ENCODE data around the gene NDC80.

Gene NDC80

GRCh38 chr18:2564373-2564772 is 7.0 kb upstream of the NDC80 start:
- DNase-seq, result no peak

GRCh38 chr18:2568129-2568528 is 3.2 kb upstream of the NDC80 start:
- DNase-seq, result no peak

DNA sequence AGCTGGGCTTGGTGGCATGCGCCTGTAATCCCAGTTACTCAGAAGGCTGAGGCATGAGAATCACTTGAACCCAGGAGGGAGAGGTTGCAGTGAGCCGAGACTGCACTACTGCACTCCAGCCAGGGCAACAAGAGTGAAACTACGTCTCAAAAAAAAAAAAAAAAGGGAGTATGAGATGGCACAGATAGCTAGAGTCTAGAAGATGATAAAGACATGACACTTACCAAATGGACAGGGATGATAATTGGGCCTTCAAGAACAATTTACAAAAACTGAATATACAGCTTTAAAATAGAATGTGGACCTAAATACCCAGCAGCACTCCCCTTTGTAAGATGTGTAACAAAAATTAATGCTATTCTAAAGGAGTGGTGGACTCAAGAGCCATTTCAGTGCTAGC is 2.8 kb upstream of the NDC80 start:
- no peak for DNase-seq

GRCh38 chr18:2569338-2570207 is 1.8 kb upstream of the NDC80 start:
- no peak for DNase-seq

DNA sequence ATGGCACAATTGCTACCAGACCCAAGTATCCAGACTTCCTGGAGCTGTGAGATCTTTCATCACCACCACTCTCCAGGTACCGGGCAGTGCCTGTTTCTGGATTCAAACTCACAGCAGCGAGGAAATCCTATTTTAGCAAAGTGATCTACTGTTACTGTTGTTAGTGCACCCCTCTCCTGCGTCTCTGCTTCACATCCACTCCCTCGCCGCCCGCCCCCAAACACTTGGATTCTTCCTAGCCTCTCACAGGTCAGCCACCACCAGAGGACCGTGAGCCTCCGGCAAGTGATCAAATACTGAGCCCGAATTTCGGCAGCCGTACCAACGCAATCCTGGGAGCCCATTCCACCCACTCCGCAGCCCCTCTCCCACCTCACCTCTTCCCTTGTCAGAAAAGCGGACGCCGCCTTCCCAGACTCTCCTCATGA is 571 bp upstream of the NDC80 start:
- peak; percentile 90 for DNase-seq

DNA sequence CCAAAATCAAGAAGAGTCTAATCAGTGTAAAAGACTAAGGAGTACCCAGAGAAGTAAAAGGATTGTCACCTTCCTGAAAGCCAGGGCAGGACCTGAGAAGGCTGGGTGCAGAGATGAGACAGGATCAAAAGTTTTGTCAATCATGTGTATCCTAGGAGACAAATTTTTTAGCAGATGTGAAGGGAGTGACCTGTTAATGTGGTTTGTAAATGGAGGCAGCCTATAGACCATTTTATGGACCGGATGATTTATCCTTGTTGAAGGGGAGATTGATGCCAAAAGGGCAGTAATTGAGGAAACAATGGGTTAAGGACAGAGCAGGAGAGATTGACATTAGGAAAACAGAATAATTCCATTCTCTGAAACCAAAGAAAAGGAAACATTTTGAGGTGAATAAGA is 813 bp downstream of the NDC80 start:
- DNase-seq, result peak; percentile 67

DNA sequence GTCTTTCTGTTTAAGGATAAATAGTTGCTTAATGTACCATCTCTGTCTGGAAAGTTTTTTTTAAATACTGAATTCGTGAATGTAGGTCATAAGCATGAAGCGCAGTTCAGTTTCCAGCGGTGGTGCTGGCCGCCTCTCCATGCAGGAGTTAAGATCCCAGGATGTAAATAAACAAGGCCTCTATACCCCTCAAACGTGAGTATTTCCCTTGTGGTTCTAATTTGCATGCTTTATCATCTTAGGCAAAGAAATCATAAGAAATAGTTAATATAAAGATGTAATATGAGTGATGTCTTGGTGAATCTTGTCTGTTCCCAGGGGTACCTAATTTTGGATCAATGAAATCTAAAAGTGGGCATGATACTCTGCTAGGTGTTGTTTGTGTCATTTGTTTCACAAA is 1.5 kb downstream of the NDC80 start:
- DNase-seq, result peak; percentile 21

DNA sequence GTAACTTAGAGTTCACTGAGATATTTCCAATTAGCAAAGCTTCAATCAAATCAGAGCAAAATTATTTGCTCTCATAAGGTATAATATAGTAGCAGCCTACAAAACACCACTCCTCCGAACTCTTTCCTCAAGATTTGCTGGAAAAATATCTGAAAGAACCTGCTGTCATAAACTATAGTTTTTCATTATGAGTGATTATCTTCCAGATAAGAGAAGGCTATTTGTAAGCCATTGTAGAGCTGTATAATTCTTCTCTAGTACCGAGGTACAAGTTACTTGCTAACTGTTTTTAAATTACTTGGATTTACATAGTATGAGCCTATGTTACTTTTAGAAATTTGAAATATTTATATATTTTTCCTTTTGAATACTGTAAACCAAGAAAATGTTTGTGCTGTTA is 2.1 kb downstream of the NDC80 start:
- no peak for DNase-seq

DNA sequence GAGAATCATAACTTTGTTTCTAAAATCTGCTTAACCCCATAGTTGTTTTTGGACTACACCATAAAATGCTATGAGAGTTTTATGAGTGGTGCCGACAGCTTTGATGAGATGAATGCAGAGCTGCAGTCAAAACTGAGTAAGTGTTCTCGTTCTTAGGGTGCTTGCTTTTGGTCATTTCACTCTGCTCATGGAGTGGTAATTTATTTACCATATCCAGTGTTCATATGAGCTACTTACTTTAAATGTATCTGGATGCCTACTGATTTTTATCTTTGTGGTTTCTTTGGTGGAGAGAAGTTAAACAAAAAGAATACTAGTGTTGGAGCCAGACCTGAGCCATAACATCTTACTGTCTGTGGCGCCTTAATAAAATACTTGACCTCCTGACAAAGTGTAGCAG is 16.4 kb downstream of the NDC80 start:
- DNase-seq, result no peak

DNA sequence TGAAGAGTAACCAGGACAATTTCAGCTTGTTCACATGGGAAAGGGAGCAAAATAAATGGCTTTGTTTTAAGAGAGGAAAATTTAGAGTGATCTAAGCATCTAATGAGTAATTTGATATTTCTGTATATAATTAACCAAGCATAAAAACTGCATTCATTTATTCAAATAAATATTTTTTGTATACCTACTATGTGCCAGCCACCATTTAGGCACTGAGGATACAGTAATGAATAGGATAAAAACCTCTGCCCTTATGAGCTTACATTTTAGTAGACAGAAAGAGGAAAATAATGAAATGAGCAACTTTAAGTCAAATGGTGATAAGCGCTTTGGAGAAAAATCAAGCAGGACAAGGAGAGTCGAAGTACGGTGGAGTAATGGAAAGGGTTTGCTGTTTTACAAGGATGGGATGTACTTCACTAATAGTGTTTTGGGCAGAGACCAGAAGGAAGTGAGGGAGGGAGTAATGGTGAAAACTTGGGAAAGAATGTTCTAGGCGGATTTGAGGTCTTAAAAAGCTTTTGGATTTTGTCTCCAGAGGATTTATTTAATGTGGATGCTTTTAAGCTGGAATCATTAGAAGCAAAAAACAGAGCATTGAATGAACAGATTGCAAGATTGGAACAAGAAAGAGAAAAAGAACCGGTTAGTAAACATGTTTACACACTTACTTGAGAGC is 17.4 kb downstream of the NDC80 start:
- no peak for DNase-seq

DNA sequence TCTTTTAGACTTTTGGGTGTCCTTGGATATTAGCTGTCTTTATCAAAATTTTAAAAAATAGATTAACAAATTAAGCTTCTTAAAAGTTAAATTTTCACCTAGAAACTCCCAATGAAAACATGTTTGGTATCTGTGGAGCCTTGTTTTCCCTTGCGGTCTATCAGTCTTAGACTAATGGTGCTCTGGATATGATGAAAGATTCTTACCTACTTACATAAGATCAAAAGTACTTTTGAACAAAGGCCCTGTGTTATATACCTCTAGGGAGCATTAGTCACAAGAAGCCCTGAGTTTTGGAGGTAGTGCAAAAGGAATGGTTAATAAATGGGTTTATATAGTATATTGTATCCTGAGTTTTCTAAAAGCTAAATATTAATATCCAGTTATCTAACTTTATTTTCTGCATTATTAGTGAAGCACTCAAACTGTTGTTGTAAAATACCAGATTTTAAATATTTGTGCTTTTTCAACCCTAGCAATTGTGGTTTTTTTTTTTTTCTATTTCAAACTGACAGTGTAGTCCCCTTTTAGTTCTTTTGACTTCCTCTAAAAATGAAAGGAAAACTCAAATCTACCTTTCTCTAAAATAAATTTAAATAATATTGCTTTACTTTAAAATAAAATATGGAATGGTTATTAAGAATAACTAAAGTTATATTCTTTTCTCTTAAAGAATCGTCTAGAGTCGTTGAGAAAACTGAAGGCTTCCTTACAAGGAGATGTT is 18.1 kb downstream of the NDC80 start:
- no peak for DNase-seq

GRCh38 chr18:2590303-2590702 is 18.9 kb downstream of the NDC80 start:
- no peak for DNase-seq

- no peak for DNase-seq
Observed at GRCh38 chr18:2597639-2598038, 26.3 kb downstream of the NDC80 start.

GRCh38 chr18:2602844-2603243 is 31.5 kb downstream of the NDC80 start:
- DNase-seq, result no peak

- no peak for DNase-seq
Observed at GRCh38 chr18:2606335-2606734, 35.0 kb downstream of the NDC80 start.

- DNase-seq, result no peak
Observed at GRCh38 chr18:2609604-2610003, 38.2 kb downstream of the NDC80 start.

DNA sequence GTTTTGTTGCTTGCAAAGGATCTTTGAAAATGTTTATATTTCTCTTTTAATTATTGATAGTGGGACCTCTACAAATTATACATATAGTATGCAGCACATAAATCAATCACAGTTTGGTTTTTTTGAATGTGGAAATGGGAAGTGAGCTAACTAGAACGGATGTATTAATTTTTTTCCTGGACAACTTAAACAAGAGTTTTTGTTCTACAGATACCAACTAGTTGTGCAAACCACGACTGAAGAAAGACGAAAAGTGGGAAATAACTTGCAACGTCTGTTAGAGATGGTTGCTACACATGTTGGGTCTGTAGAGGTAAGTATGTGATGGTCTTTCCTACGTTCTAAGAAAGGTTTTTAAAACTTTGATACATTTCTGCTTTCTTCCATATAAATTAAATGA is 39.2 kb downstream of the NDC80 start:
- DNase-seq, result no peak

DNA sequence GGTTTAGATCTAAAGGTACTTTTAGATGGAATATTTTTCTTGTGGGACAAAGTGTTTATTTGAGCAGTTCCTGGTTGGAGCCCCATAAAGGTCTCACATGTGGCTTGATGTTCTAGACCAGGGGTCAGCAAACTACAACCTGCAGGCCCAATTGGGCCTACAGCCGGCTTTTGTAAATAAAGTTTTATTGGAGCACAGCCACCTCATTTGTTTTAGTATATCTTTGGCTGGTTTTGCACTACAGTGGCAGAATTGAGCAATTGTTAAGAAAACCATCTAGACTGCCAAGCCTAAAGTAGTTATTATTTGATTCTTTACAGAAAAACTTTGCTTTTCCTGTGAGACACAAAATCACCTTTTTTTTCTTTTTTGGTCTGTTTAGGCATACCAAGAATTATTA is 41.6 kb downstream of the NDC80 start:
- DNase-seq, result no peak

DNA sequence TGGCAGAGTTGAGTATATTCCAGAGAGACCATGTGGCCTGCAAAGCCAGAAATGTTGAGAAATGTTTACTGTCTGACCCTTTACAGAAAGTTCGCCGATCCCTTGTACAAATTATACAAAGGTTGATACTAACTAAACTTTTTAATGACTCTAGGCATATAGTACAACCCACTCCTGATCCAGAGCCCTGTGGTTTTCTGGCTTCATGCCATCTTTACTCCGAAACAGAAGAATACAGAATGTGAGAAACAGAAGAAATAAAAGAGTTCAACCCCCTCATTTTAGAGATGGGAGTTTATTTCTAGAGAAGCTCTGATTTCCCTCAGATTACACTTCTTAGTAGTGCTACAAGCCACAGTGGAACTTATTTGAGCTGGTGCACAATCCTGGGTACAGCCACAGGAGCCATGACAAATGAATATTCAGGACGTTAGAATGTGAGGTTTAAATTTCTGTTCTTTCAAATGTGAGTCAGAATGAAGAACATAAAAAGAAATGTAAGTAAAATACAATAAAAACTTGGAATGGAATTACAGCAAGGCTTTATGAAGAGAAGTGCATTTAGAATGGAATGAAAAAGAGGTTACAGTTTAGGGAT is 46.1 kb downstream of the NDC80 start:
- no peak for DNase-seq

- no peak for DNase-seq
Observed at GRCh38 chr18:2618009-2618408, 46.7 kb downstream of the NDC80 start.

- no peak for DNase-seq
Observed at GRCh38 chr18:2625217-2625616, 53.9 kb downstream of the NDC80 start.

DNA sequence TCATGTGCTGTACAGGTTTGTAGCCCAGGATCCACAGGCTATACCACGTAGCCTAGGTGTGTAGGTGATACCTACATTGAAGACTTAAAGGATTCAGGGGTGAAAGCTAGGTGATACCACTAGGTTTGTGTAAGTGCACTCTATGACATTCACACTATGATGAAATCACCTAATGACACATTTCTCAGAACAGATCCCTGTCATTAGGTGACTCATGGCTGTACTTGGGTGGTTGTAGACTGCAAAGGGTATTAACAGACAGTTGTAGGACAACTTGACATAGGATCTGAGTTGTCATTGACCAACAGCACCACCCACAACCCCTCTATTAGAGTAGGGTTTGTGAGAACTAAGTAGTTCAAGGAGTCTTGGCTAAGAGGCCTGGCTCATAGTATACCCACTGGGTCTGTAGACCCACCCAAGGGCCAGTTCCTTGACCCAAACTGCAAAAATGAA is 56.5 kb downstream of the NDC80 start:
- DNase-seq, result peak; percentile 66

DNA sequence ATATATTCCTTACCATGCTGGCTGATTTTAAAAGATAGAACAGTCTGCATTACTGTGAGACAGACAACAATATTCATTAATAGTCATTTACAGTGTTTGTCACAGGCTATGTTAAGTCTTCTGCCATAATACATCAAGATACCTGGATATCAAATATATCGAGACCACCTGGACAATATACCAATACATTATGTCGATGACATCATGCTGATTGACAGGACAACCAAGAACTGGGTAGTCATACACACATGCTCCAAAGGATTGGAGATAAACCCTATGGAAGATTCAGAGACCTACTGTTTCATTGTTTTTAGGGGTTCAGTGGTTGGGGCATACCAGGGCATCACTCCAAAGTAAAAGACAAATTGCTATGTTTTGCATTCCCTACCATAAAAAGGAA is 57.6 kb downstream of the NDC80 start:
- DNase-seq, result no peak

Measured in DMS53 (cell line).